GM21717 (cell line): ENCODE results near the gene CCDC184.
"Not testable (repeated sequence)": the region's sequence is repeated elsewhere in the genome, so short reads cannot be mapped to it uniquely, and the experiment has no call there.

Source experiments
- ATAC-seq: cut with Tn5 transposase; IDR thresholded peaks from one replicate; pipeline ENCODE4 v1.9.1; 2021; ENCODE audit warnings: mild to moderate bottlenecking, moderate library complexity; ENCODE audit not compliant: unreplicated experiment

The CCDC184 gene

GRCh38 chr12:48183091-48183875 lies at the start of gene CCDC184:
Gene CCDC184, plus strand, starts transcription at chr12:48183644. Its CDS starts 479 bp downstream, at chr12:48184123.
- ATAC-seq: peak; percentile 71

- ATAC-seq: no peak
Observed at GRCh38 chr12:48135027-48135426, 48.4 kb upstream of the CCDC184 start.

GRCh38 chr12:48142818-48143674 lies 40.4 kb upstream of the CCDC184 start:
- ATAC-seq: no peak

- ATAC-seq: no peak
Observed at GRCh38 chr12:48143898-48144297, 39.5 kb upstream of the CCDC184 start.

GRCh38 chr12:48145981-48146380 lies 37.5 kb upstream of the CCDC184 start:
- no peak for ATAC-seq

GRCh38 chr12:48151103-48151771 lies 32.2 kb upstream of the CCDC184 start:
- no peak for ATAC-seq

- ATAC-seq: not testable (repeated sequence)
Observed at GRCh38 chr12:48155786-48156185, 27.7 kb upstream of the CCDC184 start.

- ATAC-seq: no peak
Observed at GRCh38 chr12:48156652-48157017, 26.8 kb upstream of the CCDC184 start.

GRCh38 chr12:48157018-48157888 lies 26.2 kb upstream of the CCDC184 start, which contains the start of gene ASB8:
Gene ASB8, minus strand, starts transcription at chr12:48157515. Its CDS starts 4,019 bp downstream, at chr12:48153496.
- ATAC-seq: peak; percentile 87

- no peak for ATAC-seq
Observed at GRCh38 chr12:48157889-48158370, 25.5 kb upstream of the CCDC184 start.

- ATAC-seq: no peak
Observed at GRCh38 chr12:48160046-48160445, 23.4 kb upstream of the CCDC184 start.

GRCh38 chr12:48160807-48161206 lies 22.6 kb upstream of the CCDC184 start:
- ATAC-seq: no peak

- no peak for ATAC-seq
Observed at GRCh38 chr12:48163150-48163747, 20.2 kb upstream of the CCDC184 start.

GRCh38 chr12:48164451-48164850 lies 19.0 kb upstream of the CCDC184 start:
- no peak for ATAC-seq

- ATAC-seq: no peak
Observed at GRCh38 chr12:48165089-48165981, 18.1 kb upstream of the CCDC184 start.

GRCh38 chr12:48169011-48169410 lies 14.4 kb upstream of the CCDC184 start:
- ATAC-seq: no peak

GRCh38 chr12:48175613-48176416 lies 7.6 kb upstream of the CCDC184 start:
- ATAC-seq: no peak

GRCh38 chr12:48176417-48176751 lies 7.1 kb upstream of the CCDC184 start:
- ATAC-seq: no peak
